ENCODE measurements around the gene RBMS2. TPM values are rescaled to one million over a fixed set of nuclear protein-coding genes. Genes with fewer than 3 reads are reported as not detected.

The RBMS2 gene
- total RNA-seq, 2 experiments from 2014 or later: 4.2 to 4.4 TPM

DNA sequence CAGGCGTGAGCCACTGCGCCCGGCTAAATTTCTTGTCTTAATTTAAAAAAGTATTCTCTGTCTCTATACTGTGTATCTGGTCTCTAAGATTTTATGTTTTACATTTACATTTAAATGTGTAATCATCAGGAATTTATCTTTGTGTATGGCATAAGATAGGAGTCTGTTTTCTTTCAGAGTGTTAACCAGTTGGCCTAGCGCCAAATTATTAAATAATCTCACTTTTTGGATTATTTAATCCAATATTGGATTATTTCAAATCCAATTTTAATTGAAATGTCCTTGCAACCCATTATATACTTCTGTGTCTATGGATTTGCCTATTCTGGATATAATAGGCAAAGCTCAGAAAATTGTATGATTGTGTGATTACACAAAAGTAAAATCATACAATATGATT is 63.5 kb downstream of the RBMS2 start:
- Mint-ChIP-seq H3K27ac (no peak overlapping the region), H3K4me3 (no peak overlapping the region), H3K9me3 (no peaks in the 10 kb centered on the region), H3K36me3 (no peaks in the 10 kb centered on the region), H3K4me1 (peaks cover 27% of the 10 kb centered on the region), H3K27me3 (no peaks in the 10 kb centered on the region)
- DNase-seq: no peak

DNA sequence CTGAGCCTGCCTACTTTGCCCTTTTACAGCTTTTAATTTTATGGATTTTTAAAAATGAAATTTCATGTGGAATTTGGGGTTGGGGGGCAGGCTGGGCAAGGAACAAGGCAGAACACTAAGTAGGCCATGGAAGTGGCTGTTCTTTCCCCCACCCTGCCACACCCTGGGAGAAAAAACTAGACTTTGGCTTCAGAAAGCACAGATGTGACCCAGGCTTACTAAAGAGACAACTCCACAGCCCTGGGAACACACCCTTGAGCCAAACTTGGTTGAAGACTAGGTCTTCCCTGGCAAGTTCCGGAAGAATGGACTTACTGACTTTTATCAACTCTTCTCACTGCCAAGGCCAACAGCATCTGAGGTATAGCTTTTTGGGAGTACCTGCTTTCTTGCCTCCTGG is 68.2 kb downstream of the RBMS2 start:
- no peak for DNase-seq
- no peaks in the 10 kb centered on the region for H3K27me3 Mint-ChIP-seq
- no peak overlapping the region for H3K4me3 Mint-ChIP-seq
- H3K27ac Mint-ChIP-seq: no peak overlapping the region
- peaks cover 5% of the 10 kb centered on the region for H3K4me1 Mint-ChIP-seq
- H3K9me3 Mint-ChIP-seq: no peaks in the 10 kb centered on the region
- no peaks in the 10 kb centered on the region for H3K36me3 Mint-ChIP-seq

DNA sequence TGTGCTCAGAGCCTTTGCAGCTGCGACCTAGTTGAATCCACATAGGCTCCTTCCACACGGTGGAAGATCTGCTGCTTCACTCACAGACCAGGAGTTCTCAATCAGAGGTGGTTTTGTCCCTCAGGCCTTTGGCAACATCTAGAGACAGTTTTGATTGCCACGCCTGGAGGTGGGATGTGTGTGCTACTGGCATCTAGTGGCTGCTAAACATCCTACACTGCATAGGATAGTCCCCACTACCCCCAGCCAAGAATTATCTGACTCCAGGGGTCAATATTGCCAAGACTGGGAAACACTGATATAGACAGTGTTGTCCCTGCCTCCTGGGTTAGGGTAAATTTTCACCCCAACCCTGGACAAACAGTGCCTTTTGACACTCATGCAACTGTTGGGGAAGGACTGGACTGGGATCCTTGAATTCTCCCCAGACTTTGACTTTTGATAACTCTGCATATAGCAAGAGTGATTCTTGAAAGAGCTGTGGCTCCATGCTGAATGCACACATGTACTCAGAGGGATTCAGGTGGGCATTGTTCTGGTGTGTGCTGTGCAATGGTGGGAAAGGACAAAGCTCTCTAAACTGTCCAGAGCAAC is 68.7 kb downstream of the RBMS2 start:
- DNase-seq: peak; percentile 16

DNA sequence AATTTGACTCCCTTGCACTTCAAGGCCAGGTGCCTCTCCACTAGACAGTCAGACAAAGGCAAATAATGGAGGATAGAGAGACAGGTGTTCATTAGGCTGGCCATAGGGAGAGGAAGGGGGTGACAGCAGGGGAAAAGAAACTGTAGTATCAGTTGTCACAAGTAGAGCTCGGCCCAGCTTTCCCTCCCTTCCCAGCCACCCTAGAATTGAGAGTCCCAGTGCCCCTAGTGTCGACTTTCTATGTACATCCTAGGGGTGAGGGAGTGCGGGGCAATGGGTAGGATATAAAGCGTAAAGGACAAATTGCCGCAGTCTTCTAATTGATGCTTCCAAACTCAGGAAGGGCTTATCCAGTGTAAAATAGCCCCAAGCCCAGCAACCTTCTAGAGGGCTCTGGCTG is 69.5 kb downstream of the RBMS2 start:
- H3K4me3 Mint-ChIP-seq: no peak overlapping the region
- no peak overlapping the region for H3K27ac Mint-ChIP-seq
- DNase-seq: no peak
- no peaks in the 10 kb centered on the region for H3K27me3 Mint-ChIP-seq
- no peaks in the 10 kb centered on the region for H3K9me3 Mint-ChIP-seq
- peaks cover 5% of the 10 kb centered on the region for H3K4me1 Mint-ChIP-seq
- H3K36me3 Mint-ChIP-seq: no peaks in the 10 kb centered on the region

More for the DNA sequence above, 68.7 kb downstream of the RBMS2 start:
- H3K9me3 Mint-ChIP-seq: no peaks in the 10 kb centered on the region
- no peaks in the 10 kb centered on the region for H3K27me3 Mint-ChIP-seq
- no peaks in the 10 kb centered on the region for H3K36me3 Mint-ChIP-seq
- H3K4me3 Mint-ChIP-seq: no peak overlapping the region
- no peak overlapping the region for H3K27ac Mint-ChIP-seq
- H3K4me1 Mint-ChIP-seq: peaks cover 5% of the 10 kb centered on the region

DNA sequence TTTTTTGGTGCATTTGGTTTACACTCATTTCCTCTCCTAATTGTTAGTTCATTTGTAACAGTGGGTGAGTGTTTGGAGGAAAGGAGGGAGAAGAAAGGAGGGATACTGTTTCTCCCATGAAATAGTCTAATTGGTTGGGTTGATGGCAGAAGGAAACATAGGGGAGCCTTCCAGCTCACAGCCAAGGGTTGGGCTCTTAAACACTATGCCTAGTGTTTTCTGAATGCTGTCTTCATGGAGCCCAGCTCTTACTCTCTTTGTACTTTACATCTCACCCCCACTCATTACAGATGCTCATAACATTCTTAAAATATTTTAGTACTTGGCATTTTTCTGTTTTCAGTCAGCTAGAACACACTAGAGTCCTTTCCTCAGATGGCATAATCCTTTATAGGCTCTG is 70.3 kb downstream of the RBMS2 start:
- DNase-seq: no peak
- Mint-ChIP-seq H3K4me1 (peaks cover 6% of the 10 kb centered on the region), H3K36me3 (peaks cover 1% of the 10 kb centered on the region), H3K9me3 (no peaks in the 10 kb centered on the region), H3K4me3 (no peak overlapping the region), H3K27ac (peak overlapping the region; percentile 41), H3K27me3 (no peaks in the 10 kb centered on the region)

DNA sequence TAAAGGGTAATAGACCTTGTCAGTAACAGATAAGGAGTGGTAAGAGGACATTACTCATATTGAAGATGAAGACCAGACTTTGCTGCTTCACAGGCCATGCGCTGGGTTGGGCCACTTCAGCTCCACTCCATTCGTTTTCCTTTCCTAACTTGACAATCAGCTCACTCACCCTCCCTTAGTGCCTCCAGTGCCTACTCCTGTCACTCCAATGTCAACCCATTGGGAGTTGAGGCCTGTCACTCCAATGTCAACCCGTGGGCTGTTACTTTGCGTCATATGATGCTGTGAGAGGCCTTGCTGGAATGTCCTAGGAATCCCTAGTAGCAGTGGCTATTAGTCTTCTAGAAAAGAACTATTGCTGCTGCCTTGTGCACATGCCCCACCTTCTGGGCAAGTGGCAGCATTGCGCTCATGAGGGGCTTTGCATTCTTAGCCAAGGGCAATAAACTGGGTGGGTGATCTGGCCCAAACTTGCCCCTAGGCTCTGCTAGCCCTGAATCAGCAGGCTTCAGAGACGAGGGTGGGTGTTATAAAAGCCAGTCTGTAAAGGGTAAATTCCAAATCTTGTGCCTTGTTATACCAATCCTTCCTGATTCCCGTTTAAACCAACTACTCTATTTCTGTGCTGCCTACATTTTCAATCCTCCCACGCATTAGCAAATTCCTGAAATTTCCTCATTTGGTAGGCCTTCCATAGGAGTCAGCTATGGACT is 72.4 kb downstream of the RBMS2 start:
- peak; percentile 62 for DNase-seq
- Mint-ChIP-seq H3K27ac (no peak overlapping the region), H3K9me3 (no peaks in the 10 kb centered on the region), H3K4me3 (no peak overlapping the region), H3K4me1 (peaks cover 8% of the 10 kb centered on the region), H3K27me3 (no peaks in the 10 kb centered on the region), H3K36me3 (peaks cover 5% of the 10 kb centered on the region)

DNA sequence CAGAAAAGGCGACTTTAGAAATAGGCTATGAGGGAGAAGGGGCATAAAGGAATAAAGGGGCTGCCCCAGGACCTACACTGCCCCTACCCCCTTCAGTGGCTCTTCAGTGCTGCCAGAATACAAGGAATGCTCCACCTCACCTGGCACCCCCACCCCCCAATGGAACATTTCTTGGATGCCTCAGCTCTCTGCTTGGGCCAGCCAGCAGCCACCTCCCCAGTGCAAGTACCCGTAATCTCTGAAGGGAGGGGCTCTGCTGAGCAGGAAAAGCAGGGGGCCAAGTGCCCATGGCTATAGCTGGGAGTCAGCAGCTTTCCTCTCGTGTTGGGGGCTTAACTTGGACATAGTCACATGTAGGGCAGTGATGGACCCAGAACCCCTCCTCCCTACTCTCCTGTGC is 75.2 kb downstream of the RBMS2 start:
- Mint-ChIP-seq H3K4me3 (no peak overlapping the region), H3K27me3 (no peaks in the 10 kb centered on the region), H3K9me3 (no peaks in the 10 kb centered on the region), H3K36me3 (peaks cover 12% of the 10 kb centered on the region), H3K4me1 (peaks cover 6% of the 10 kb centered on the region), H3K27ac (no peak overlapping the region)
- DNase-seq: no peak

DNA sequence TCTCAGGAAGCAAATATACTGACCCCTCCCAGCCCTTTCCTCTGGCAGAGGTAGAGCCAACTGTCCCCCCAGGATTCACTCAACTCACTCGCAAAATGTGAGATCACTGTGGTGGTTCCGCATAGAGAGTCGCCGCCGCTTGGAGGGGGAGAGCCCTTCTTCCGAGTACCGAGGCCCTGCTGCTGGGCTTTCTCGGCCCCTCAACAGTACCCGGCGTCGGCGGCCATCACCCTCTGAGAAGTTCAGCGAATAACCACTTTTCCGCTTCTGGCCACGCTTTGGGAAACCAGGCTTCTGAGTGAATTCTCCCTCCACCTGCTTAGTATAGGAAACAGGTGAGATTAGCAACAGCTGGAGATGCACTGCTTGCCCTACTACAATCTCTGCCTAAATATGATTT is 77.4 kb downstream of the RBMS2 start:
- Mint-ChIP-seq H3K27me3 (no peaks in the 10 kb centered on the region), H3K27ac (no peak overlapping the region), H3K9me3 (no peaks in the 10 kb centered on the region), H3K4me1 (peaks cover 6% of the 10 kb centered on the region), H3K4me3 (no peak overlapping the region), H3K36me3 (peaks cover 12% of the 10 kb centered on the region)
- DNase-seq: no peak

DNA sequence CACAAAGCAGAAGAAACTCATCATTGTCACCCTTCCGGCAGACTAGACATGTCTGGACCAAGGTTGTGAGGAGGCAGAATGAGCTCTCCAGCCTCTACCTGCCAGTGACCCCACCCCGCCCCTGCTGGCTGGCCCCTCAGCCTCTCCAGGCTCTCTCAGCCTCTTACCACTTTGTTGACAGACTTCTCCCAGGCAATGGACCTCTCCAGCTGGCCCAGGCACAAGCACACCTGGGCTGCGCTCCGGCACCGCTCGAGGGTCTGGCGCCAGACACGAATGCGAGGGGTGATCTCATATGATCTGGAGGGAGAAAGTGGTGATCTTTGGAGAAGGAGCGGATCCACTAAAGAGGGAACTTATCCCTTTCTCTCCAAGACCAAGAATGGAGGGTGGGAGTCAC is 78.2 kb downstream of the RBMS2 start:
- Mint-ChIP-seq H3K27ac (no peak overlapping the region), H3K4me3 (no peak overlapping the region), H3K36me3 (peaks cover 12% of the 10 kb centered on the region), H3K27me3 (no peaks in the 10 kb centered on the region), H3K4me1 (peaks cover 6% of the 10 kb centered on the region), H3K9me3 (no peaks in the 10 kb centered on the region)
- no peak for DNase-seq

DNA sequence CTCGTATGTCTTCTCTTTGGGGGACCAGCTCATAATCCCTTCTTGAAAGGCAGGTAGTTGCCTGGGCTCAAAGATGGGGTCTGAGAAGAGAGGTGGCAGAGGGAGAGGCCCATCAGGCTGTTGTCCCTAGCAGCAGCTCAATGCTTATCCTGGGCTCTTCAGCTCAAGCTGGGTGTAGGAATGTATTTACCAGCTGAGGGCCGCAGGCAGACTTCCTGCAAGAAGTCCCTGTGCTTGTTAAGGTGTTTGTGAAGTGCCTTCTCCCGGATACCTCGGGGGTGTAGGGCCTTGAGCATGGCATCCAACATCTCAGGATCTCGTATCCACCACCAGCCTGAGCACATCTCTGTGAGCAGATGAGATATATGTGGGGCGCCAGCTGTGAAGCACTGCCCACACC is 79.1 kb downstream of the RBMS2 start:
- no peak for DNase-seq
- Mint-ChIP-seq H3K27ac (peak overlapping the region; percentile 29), H3K4me3 (no peak overlapping the region), H3K36me3 (peaks cover 12% of the 10 kb centered on the region), H3K9me3 (no peaks in the 10 kb centered on the region), H3K27me3 (no peaks in the 10 kb centered on the region), H3K4me1 (peaks cover 6% of the 10 kb centered on the region)

DNA sequence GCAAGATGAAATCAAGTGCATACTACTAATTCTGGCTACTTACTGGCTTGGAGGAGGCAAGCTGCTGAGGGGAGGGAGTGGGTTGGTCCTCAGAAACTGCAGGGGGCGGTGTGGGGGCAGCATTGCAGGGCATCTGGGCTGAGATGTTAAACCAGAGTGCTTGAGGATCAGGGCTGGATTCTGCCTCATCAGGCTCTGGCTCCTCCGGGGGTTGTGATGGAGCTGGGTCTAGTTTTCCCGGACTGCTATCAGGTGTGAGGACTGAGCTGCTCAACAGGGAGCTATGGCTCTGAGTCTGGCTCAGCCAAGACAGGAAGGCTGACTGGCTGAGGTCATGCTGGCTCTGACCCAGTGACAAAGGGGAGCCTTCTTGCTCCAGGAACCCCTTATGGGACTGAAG is 79.9 kb downstream of the RBMS2 start:
- peak; percentile 6 for DNase-seq
- Mint-ChIP-seq H3K36me3 (peaks cover 13% of the 10 kb centered on the region), H3K4me1 (peaks cover 4% of the 10 kb centered on the region), H3K27ac (peak overlapping the region; percentile 19), H3K9me3 (no peaks in the 10 kb centered on the region), H3K27me3 (no peaks in the 10 kb centered on the region), H3K4me3 (no peak overlapping the region)

DNA sequence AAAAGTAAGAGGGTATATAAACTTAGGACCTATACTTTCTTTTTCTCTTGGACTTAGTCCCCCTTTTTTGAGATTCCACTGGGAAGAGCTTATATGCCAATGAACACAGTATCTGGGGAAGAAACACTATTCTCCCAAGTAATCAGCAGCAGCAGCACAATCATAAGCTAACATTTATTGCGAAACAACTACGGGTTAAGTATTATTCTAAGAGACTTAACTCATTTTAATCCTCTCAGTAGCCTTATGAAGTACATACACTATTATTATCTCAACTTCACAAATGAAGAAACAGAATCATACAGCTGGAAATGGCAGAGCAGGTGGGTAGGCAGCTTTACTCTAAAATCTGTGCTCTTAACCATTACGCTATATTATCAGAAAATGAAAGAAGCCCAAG is 80.6 kb downstream of the RBMS2 start:
- no peaks in the 10 kb centered on the region for H3K9me3 Mint-ChIP-seq
- H3K4me3 Mint-ChIP-seq: no peak overlapping the region
- no peaks in the 10 kb centered on the region for H3K4me1 Mint-ChIP-seq
- H3K36me3 Mint-ChIP-seq: peaks cover 9% of the 10 kb centered on the region
- no peak overlapping the region for H3K27ac Mint-ChIP-seq
- no peaks in the 10 kb centered on the region for H3K27me3 Mint-ChIP-seq
- DNase-seq: no peak

DNA sequence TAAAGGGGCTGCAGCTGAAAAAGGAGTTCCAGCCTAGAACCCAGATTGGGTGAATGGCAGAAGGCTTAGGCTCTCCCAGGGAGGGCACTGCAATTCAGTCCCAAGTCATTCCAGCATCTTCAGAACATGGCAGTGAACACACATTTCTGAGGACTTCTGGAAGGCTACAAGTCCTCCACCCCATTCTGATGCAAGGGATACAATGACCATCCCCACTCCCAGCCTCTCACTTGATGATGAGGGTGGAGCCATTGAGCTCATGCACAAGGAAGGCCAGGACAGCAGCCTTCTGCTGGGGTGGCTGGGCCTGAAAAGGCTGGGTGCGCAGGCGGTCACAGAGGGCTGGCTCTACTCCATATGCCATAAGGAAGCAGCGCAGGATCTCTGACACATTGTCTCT is 82.7 kb downstream of the RBMS2 start:
- DNase-seq: no peak
- no peak overlapping the region for H3K4me3 Mint-ChIP-seq
- H3K27ac Mint-ChIP-seq: no peak overlapping the region
- H3K4me1 Mint-ChIP-seq: no peaks in the 10 kb centered on the region
- no peaks in the 10 kb centered on the region for H3K9me3 Mint-ChIP-seq
- H3K36me3 Mint-ChIP-seq: peaks cover 9% of the 10 kb centered on the region
- no peaks in the 10 kb centered on the region for H3K27me3 Mint-ChIP-seq

DNA sequence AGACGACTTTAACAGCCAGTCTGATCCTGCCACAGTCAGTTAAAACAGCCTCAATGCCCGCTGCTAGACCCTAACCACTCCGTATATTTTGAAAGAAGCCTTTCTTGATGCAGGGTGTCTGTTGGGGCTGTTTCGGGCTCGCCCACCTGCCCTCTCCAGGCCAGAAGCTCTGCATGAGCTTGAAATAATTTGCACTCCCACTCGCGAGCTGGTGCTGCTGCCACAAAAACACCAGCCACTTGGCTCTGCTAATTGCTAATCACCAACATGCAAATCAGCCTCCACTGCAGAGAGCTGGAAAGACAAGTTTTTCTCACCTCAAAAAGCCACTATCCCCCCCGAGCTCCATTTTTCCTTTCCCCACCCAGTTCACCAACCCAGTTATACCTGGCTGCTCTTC is 93.0 kb downstream of the RBMS2 start:
- DNase-seq: no peak
- no peak overlapping the region for H3K4me3 Mint-ChIP-seq
- peaks cover 40% of the 10 kb centered on the region for H3K36me3 Mint-ChIP-seq
- peaks cover 11% of the 10 kb centered on the region for H3K4me1 Mint-ChIP-seq
- peak overlapping the region; percentile 12 for H3K27ac Mint-ChIP-seq
- no peaks in the 10 kb centered on the region for H3K9me3 Mint-ChIP-seq
- no peaks in the 10 kb centered on the region for H3K27me3 Mint-ChIP-seq

DNA sequence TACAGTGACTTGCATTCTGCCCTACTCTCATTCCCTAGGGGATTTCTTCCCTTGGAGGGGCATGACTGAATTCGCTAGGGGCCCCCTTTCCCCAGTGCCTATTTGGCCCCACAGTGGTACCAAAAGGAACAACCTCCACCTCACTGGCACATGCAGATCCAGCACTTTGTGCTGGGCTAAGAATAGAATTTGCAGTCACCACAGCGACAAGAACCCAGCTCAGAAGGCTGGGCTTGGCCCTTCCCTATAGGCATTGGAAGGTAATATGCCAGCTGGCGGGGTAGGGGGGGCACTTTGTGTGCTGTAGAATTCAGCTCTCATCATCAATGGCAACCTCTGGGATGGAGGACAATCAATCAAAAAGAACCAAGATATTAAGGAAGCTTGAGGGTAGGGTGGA is 94.6 kb downstream of the RBMS2 start:
- Mint-ChIP-seq H3K4me3 (no peak overlapping the region), H3K4me1 (peaks cover 19% of the 10 kb centered on the region), H3K27ac (peak overlapping the region; percentile 32), H3K27me3 (no peaks in the 10 kb centered on the region), H3K36me3 (peaks cover 34% of the 10 kb centered on the region), H3K9me3 (no peaks in the 10 kb centered on the region)
- no peak for DNase-seq

DNA sequence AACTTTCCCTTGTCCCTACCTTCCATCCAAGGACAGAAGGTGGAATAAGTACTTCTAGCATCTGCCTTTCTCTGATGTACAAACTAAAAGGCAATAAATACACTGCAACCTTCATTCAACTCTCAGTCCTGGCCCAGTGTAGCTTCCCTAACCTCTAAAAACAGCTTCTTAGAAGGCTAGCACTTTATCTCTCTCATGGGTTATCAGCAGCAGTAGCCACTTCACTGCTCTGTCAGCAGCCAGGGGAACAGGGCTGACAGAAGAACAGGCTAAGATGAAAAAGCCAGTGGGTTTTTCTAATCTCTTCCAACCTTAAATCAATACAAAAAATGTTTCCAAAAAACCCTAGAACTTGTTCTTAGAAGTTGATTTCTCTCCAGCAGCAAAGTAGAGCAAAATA is 95.3 kb downstream of the RBMS2 start:
- H3K9me3 Mint-ChIP-seq: no peaks in the 10 kb centered on the region
- DNase-seq: no peak
- H3K27ac Mint-ChIP-seq: peak overlapping the region; percentile 39
- no peak overlapping the region for H3K4me3 Mint-ChIP-seq
- peaks cover 29% of the 10 kb centered on the region for H3K36me3 Mint-ChIP-seq
- H3K27me3 Mint-ChIP-seq: no peaks in the 10 kb centered on the region
- H3K4me1 Mint-ChIP-seq: peaks cover 20% of the 10 kb centered on the region

All from activated naive CD8-positive, alpha-beta T cell treated with anti-CD3 and anti-CD28 coated beads for 36 hours (primary cell).